ENCODE data around the gene MYO7A. TPM values are rescaled to one million over a fixed set of nuclear protein-coding genes. Genes with fewer than 3 reads are reported as not detected.

The MYO7A gene
- total and polyA plus RNA-seq, 8 donors = 1.4 to 29.2 (median 3.3) TPM

DNA sequence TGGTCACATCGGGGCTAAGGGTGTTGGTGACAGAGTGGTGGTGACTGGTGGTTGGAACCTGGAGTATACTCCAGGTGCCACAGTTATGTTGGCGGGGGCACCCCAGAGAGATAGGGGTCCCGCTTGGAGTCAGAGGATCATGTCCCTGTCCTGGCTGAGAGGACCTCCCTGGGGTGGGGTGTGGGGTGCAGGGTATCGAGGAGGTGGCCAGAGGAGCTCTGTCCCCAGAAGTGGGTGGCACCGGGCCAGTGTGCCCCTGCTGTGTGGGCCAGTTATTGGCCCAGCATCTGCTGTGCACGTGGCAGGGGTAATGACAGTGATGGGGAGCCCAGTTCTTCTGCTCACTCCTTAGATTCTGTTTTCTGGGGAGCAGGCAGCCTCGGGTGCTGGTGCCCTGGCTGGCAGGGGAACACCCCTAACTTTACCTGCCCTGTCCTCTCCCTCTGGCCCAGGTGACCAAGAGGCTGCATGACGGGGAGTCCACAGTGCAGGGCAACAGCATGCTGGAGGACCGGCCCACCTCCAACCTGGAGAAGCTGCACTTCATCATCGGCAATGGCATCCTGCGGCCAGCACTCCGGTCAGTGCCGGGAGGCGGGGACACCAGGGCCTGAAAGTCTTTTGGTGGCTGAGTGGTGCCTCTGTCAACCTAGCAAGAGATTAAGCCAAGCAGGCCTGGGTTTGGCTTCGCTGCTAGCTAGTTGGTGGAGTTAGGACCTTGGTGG lies 56.3 kb downstream of the MYO7A start:
- no peaks in the 10 kb centered on the region for H3K27me3 ChIP-seq
- TF ChIP-seq POLR2AphosphoS5 (IDR thresholded peaks at IDR 0.05) (no peak), EP300 (IDR thresholded peaks at IDR 0.05) (no peak), POLR2A (IDR thresholded peaks at IDR 0.05) (no peak)
- TF ChIP-seq, protein P1, sequence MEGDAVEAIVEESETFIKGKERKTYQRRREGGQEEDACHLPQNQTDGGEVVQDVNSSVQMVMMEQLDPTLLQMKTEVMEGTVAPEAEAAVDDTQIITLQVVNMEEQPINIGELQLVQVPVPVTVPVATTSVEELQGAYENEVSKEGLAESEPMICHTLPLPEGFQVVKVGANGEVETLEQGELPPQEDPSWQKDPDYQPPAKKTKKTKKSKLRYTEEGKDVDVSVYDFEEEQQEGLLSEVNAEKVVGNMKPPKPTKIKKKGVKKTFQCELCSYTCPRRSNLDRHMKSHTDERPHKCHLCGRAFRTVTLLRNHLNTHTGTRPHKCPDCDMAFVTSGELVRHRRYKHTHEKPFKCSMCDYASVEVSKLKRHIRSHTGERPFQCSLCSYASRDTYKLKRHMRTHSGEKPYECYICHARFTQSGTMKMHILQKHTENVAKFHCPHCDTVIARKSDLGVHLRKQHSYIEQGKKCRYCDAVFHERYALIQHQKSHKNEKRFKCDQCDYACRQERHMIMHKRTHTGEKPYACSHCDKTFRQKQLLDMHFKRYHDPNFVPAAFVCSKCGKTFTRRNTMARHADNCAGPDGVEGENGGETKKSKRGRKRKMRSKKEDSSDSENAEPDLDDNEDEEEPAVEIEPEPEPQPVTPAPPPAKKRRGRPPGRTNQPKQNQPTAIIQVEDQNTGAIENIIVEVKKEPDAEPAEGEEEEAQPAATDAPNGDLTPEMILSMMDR (IDR thresholded peaks at IDR 0.05) = no peak
- WGBS, 5 donors = 83 to 90% (median 88%) methylated on average over 10 to 15 of the region's 15 CpGs
- no peaks in the 10 kb centered on the region for H3K4me1 ChIP-seq
- no peak for DNase-seq
- intact Hi-C loops (cut with DNase I; ENCODE audit: low total_unique reads) = no loop called here
- H3K4me3 ChIP-seq = no peak overlapping the region
- H3K9me3 ChIP-seq = no peaks in the 10 kb centered on the region
- H3K36me3 ChIP-seq = no peaks in the 10 kb centered on the region
- no peak overlapping the region for H3K27ac ChIP-seq

GRCh38 chr11:77186302-77186701 lies 58.3 kb downstream of the MYO7A start:
- no peaks in the 10 kb centered on the region for H3K36me3 ChIP-seq
- H3K27ac ChIP-seq = no peak overlapping the region
- H3K4me3 ChIP-seq = no peak overlapping the region
- no peaks in the 10 kb centered on the region for H3K9me3 ChIP-seq
- H3K4me1 ChIP-seq = no peaks in the 10 kb centered on the region
- 87 to 96% (median 94%) methylated on average over 1 of the region's 1 CpG for WGBS, 5 donors
- DNase-seq = no peak
- intact Hi-C loops (cut with DNase I; ENCODE audit: low total_unique reads) = loop anchor here (5.0 kb wide), 1 partner anchor 59 kb away; the partner anchor contains the start of gene MYO7A
- no peak for TF ChIP-seq POLR2A (IDR thresholded peaks at IDR 0.05)
- TF ChIP-seq EP300 (IDR thresholded peaks at IDR 0.05) = no peak
- no peak for TF ChIP-seq POLR2AphosphoS5 (IDR thresholded peaks at IDR 0.05)
- TF ChIP-seq, protein P1 (IDR thresholded peaks at IDR 0.05) = no peak
- H3K27me3 ChIP-seq = no peaks in the 10 kb centered on the region

DNA sequence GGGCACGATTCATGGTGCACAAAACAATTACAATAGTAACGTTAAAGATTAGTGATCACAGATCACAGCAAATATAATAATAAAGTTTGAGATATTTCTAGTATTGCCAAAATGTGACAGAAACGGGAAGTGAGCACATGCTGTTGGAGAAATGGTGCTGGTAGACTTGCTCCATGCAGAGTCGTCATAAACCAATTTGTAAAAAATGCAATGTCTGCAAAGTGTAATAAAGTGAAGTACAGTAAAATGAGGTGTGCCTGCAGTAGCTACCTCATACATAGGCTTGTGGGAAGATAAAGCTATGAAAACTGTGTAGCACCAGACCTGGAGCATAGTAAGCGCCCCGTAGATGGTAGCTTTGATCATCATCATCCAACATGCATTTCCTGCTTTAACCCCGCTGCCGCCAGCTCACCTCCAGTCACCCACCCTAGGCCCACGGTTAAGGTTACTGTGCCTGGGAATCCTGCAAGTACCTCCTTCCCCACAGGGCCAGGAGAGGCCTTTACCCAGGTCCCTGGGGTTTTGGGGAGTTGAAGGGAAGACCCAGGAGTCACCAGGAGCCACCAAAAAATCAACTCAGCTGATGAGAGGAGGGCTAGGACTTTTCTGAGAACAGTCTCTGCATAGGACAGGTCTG lies 59.2 kb downstream of the MYO7A start:
- intact Hi-C loops (cut with DNase I; ENCODE audit: low total_unique reads) = loop anchor here (5.0 kb wide), 1 partner anchor 60 kb away; the partner anchor contains the start of gene MYO7A
- Histone ChIP-seq H3K9me3 (no peaks in the 10 kb centered on the region), H3K27ac (no peak overlapping the region), H3K36me3 (no peaks in the 10 kb centered on the region), H3K4me3 (no peak overlapping the region), H3K27me3 (no peaks in the 10 kb centered on the region), H3K4me1 (peaks cover 0 to 7% (median 1%) of the 10 kb centered on the region in 4 donors)
- DNase-seq = no peak
- TF ChIP-seq POLR2A (IDR thresholded peaks at IDR 0.05) = no peak
- TF ChIP-seq POLR2AphosphoS5 (IDR thresholded peaks at IDR 0.05) = no peak
- no peak for TF ChIP-seq EP300 (IDR thresholded peaks at IDR 0.05)
- TF ChIP-seq, protein P1 (IDR thresholded peaks at IDR 0.05) = no peak
- 81 to 90% (median 86%) methylated on average over 9 of the region's 9 CpGs for WGBS, 5 donors

DNA sequence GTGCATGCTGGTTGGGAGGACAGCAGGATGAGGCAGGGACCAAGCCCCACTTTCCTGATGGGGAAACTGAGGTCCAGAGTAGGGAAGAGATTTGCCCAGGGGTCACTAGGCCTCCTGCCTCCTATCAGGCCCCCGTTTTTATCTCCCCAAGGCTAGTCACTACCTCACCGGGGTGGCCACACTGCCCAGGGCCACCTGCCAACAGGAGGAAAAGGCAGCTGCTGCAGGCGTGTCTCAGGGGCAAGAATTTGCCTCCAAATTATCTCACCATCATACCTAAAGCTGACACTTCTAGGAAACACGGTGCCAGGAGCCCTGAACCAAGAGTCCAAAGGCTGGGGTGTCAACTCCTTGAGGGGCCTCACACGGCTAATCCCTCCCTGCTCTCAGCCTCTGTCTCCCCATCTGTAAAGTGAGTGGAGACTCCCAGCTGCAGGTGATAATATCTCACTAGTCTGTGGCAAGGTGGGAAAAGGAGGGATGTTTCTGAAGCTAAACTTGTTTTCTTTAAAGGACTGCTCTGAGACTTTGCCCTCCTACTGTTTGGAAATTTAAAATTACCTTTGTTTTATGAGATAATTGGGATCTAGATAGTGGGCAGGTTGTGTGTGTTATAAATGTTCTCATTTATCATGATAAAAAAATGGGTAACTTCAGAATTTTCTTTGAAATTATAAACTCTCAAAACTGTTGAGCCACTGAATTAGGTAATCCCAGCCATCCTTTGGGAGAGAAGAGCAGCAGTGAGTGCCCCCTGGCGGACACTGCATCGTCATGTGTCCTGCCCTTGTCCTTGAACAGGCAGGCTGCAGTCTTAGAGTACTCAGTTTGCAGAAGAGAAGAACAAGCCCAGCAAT lies 60.0 kb downstream of the MYO7A start:
- Histone ChIP-seq H3K4me3 (no peak overlapping the region), H3K27me3 (no peaks in the 10 kb centered on the region), H3K4me1 (peaks cover 0 to 9% (median 2%) of the 10 kb centered on the region in 4 donors), H3K27ac (no peak overlapping the region), H3K36me3 (no peaks in the 10 kb centered on the region), H3K9me3 (no peaks in the 10 kb centered on the region)
- peak; percentile 87 to 94 for DNase-seq
- WGBS, 5 donors = 39 to 45% (median 42%) methylated on average over 6 to 7 of the region's 7 CpGs
- no peak for TF ChIP-seq EP300 (IDR thresholded peaks at IDR 0.05)
- TF ChIP-seq, protein P1 (IDR thresholded peaks at IDR 0.05) = peak in 5 of 7 experiments; percentile 70 to 85 (median 81)
- intact Hi-C loops (cut with DNase I; ENCODE audit: low total_unique reads) = loop anchor here (5.0 kb wide), 1 partner anchor 61 kb away; the partner anchor contains the start of gene MYO7A
